K562 (cell line): ENCODE results near the gene CCL27. TPM values are rescaled to one million over a fixed set of nuclear protein-coding genes. Genes with fewer than 3 reads are reported as not detected.

Experiments used
- CTCF ChIP-seq, 3 experiments: IDR thresholded peaks in 2 of 3; conservative IDR thresholded peaks in 1 of 3; 2 replicates each; pipeline ENCODE4 v1.5.1; 2011 to 2012; ENCODE audit warnings: low read length in 3 of 3, mild to moderate bottlenecking in 3 of 3, control low read depth in 2 of 3, improper control_type of control experiment in 1 of 3, inconsistent platforms in 1 of 3, low read depth in 1 of 3, mixed read lengths in 1 of 3, moderate library complexity in 1 of 3; ENCODE audit not compliant: insufficient read depth in 2 of 3
- CTCFL ChIP-seq: IDR thresholded peaks from 2 replicates; pipeline ENCODE4 v1.6.1; 2011; ENCODE audit warnings: borderline replicate concordance, low read depth, mild to moderate bottlenecking, moderate library complexity, low read length; ENCODE audit not compliant: insufficient read depth, poor library complexity, severe bottlenecking
- E2F6 ChIP-seq, 2 experiments: IDR thresholded peaks; 2 replicates each; pipeline ENCODE4 v1.6.1; 2011; ENCODE audit warnings: borderline replicate concordance in 1 of 2, control low read depth in 1 of 2, low read depth in 1 of 2, low read length in 1 of 2, mild to moderate bottlenecking in 1 of 2, mixed read lengths in 1 of 2, moderate library complexity in 1 of 2; ENCODE audit not compliant: insufficient read depth in 1 of 2, insufficient read length in 1 of 2, poor library complexity in 1 of 2, severe bottlenecking in 1 of 2; ENCODE audit errors: extremely low read depth in 1 of 2
- ELF2 ChIP-seq: fragments of 250-450 bp; sonication (Bioruptor Pico); IDR thresholded peaks from 2 replicates; pipeline ENCODE4 v1.5.0; 2021; ENCODE audit warnings: mild to moderate bottlenecking
- IFI16 ChIP-seq: fragments of 250-450 bp; sonication (Bioruptor Pico); IDR thresholded peaks from 2 replicates; pipeline ENCODE4 v2.1.2; 2022; ENCODE audit warnings: mild to moderate bottlenecking, inconsistent platforms
- MTA3 ChIP-seq: fragments of 450-650 bp; formaldehyde crosslinking; IDR thresholded peaks from 2 replicates; pipeline ENCODE4 v1.6.1; 2017; ENCODE audit warnings: mild to moderate bottlenecking, borderline replicate concordance
- RAD21 ChIP-seq, 2 experiments: fragments of 250-450 bp in 1 of 2; fragments of 450-650 bp in 1 of 2; sonication (Bioruptor Pico) in 1 of 2; formaldehyde crosslinking in 1 of 2; IDR thresholded peaks in 1 of 2; conservative IDR thresholded peaks in 1 of 2; 2 replicates each; pipeline versions ENCODE4 v1.4.0 to v1.8.0; 2020 to 2022; ENCODE audit warnings: mild to moderate bottlenecking in 2 of 2, moderate library complexity in 1 of 2
- SP2 ChIP-seq: IDR thresholded peaks from 2 replicates; pipeline ENCODE4 v1.6.1; 2011; ENCODE audit warnings: mild to moderate bottlenecking, low read depth, low read length, moderate library complexity; ENCODE audit not compliant: poor library complexity, severe bottlenecking; ENCODE audit errors: extremely low read depth
- YY1 ChIP-seq, 3 experiments: IDR thresholded peaks; 2 replicates each; pipeline ENCODE4 v1.6.1; 2011; ENCODE audit warnings: low read length in 2 of 3, mild to moderate bottlenecking in 2 of 3, moderate library complexity in 2 of 3, borderline replicate concordance in 1 of 3, control low read depth in 1 of 3, low read depth in 1 of 3; ENCODE audit not compliant: insufficient read depth in 3 of 3, insufficient replicate concordance in 2 of 3, control insufficient read depth in 1 of 3, insufficient read length in 1 of 3; ENCODE audit errors: extremely low read depth in 1 of 3
- polyA plus RNA-seq, 8 experiments: library from polyadenylated mRNA; depleted of rRNA in 4 of 8; stranded (reverse) in 5 of 8; unstranded in 3 of 8; fragments of >200 nt; fragmentation: Nextera tagmentation in 2 of 8; fragmentation: Illumina TruSeq in 1 of 8; extraction: Ambion mirVana in 2 of 8; extraction: Trizol in 1 of 8; gene quantifications; 2 replicates each; pipeline versions ENCODE4 v1.2.1 to v1.2.3, GENCODE V29; 2011 to 2014; ENCODE audit warnings: inconsistent platforms in 1 of 8, missing spikeins in 1 of 8
- small RNA-seq: library from RNA; depleted of rRNA; stranded (forward); fragments of <200 nt; gene quantifications from one replicate; pipeline ENCODE3, GENCODE V24; 2014
- total RNA-seq, 7 experiments: library from RNA; depleted of rRNA in 6 of 7; stranded (reverse); fragments of >200 nt in 6 of 7; fragmentation: Illumina TruSeq in 2 of 7; extraction: Trizol in 2 of 7; gene quantifications; 2 replicates each; pipeline versions ENCODE4 v1.2.1 to v1.2.3, GENCODE V29; 2011 to 2021; ENCODE audit warnings: low replicate concordance in 1 of 7

Gene CCL27
- total and polyA plus RNA-seq, 9 of the 15 experiments (the other 6 are each of a cell fraction or from before 2014, with no cell fraction given): 0.10 to 0.53 (median 0.27) TPM; not detected in 5

- peak in 1 of 3 experiments; percentile 38 for TF ChIP-seq YY1 (IDR thresholded peaks at IDR 0.05; ENCODE audit: borderline replicate concordance in 1 of 3, control insufficient read depth in 1 of 3, extremely low read depth in 1 of 3, insufficient read depth in 3 of 3, insufficient read length in 1 of 3, insufficient replicate concordance in 2 of 3, low read depth in 1 of 3, low read length in 2 of 3)
- no peak for TF ChIP-seq SP2
- TF ChIP-seq RAD21 (CRISPR knock-in tag; conservative IDR thresholded peaks at IDR 0.05 in 1 of 2, IDR thresholded peaks at IDR 0.05 in 1 of 2): peak; percentile 22 to 55
- TF ChIP-seq ELF2 (CRISPR knock-in tag): no peak
- peak in 1 of 2 experiments; percentile 14 for TF ChIP-seq E2F6 (IDR thresholded peaks at IDR 0.05; ENCODE audit: borderline replicate concordance in 1 of 2, extremely low read depth in 1 of 2, insufficient read depth in 1 of 2, insufficient read length in 1 of 2, low read depth in 1 of 2, low read length in 1 of 2, poor library complexity in 1 of 2, severe bottlenecking in 1 of 2)
- peak; percentile 91 for TF ChIP-seq CTCFL
- 0 out of 2 replicates have a peak, but pooled peaks have one; percentile 21 for TF ChIP-seq MTA3
- TF ChIP-seq CTCF (IDR thresholded peaks at IDR 0.05 in 2 of 3, conservative IDR thresholded peaks at IDR 0.05 in 1 of 3; ENCODE audit: insufficient read depth in 2 of 3, low read depth in 1 of 3, low read length in 3 of 3): peak; percentile 70 to 75 (median 75)
- no peak for TF ChIP-seq IFI16 (CRISPR knock-in tag)
Observed at GRCh38 chr9:34612788-34613390, 49.6 kb downstream of the CCL27 start (continued).

Small RNA genes lying within 50 kb of the gene (small RNA-seq; reads per million reads assigned to genes)
- gene CCL27: not detected

Other genes with a start within 250 kb of the CCL27 start
Only the 7 nearest of the 12 such genes appear.
- gene DCTN3, start 42.2 kb downstream of the CCL27 start, total RNA-seq (2014; rRNA removed): 50.8 and 74.8 TPM in 2 replicates
- 30.8 and 31.3 TPM in 2 replicates for gene DCTN3, start 42.2 kb downstream of the CCL27 start, total RNA-seq (2014; rRNA removed; fragmentation: Illumina TruSeq; extraction: Trizol)
- gene DCTN3, start 42.2 kb downstream of the CCL27 start, total RNA-seq (2015; rRNA removed; fragmentation: Illumina TruSeq; extraction: Trizol): 37.2 and 38.2 TPM in 2 replicates
- gene DCTN3, start 42.2 kb downstream of the CCL27 start, total RNA-seq (2021): 51.0 and 53.4 TPM in 2 replicates
- 44.5 and 76.3 TPM in 2 replicates for gene DCTN3, start 42.2 kb downstream of the CCL27 start, polyA plus RNA-seq (2011; rRNA removed)
- 41.9 and 47.0 TPM in 2 replicates for gene DCTN3, start 42.2 kb downstream of the CCL27 start, polyA plus RNA-seq (2014; fragmentation: Illumina TruSeq; extraction: Trizol)
- 10 to 100 TPM; 11.0 to 26.2 TPM for gene DCTN3, start 42.2 kb downstream of the CCL27 start, polyA plus RNA-seq (2014; fragmentation: Nextera tagmentation; extraction: Ambion mirVana)
- 45.1 and 49.2 TPM in 2 replicates for gene DCTN3, start 42.2 kb downstream of the CCL27 start, polyA plus RNA-seq (2014; rRNA removed)
- gene ARID3C, start 33.6 kb downstream of the CCL27 start, total RNA-seq (2014; rRNA removed): not detected in 2 replicates
- not detected in 2 replicates for gene ARID3C, start 33.6 kb downstream of the CCL27 start, total RNA-seq (2014; rRNA removed; fragmentation: Illumina TruSeq; extraction: Trizol)
- not detected in 2 replicates for gene ARID3C, start 33.6 kb downstream of the CCL27 start, total RNA-seq (2015; rRNA removed; fragmentation: Illumina TruSeq; extraction: Trizol)
- not detected in 2 replicates for gene ARID3C, start 33.6 kb downstream of the CCL27 start, total RNA-seq (2021)
- gene ARID3C, start 33.6 kb downstream of the CCL27 start, polyA plus RNA-seq (2011; rRNA removed): not detected in 2 replicates
- not detected in 2 replicates for gene ARID3C, start 33.6 kb downstream of the CCL27 start, polyA plus RNA-seq (2014; fragmentation: Illumina TruSeq; extraction: Trizol)
- gene ARID3C, start 33.6 kb downstream of the CCL27 start, polyA plus RNA-seq (2014; fragmentation: Nextera tagmentation; extraction: Ambion mirVana): not detected
- gene ARID3C, start 33.6 kb downstream of the CCL27 start, polyA plus RNA-seq (2014; rRNA removed): not detected in 2 replicates
- gene SIGMAR1, start 24.9 kb downstream of the CCL27 start, total RNA-seq (2014; rRNA removed): 43.0 and 57.5 TPM in 2 replicates
- gene SIGMAR1, start 24.9 kb downstream of the CCL27 start, total RNA-seq (2014; rRNA removed; fragmentation: Illumina TruSeq; extraction: Trizol): 31.4 and 33.5 TPM in 2 replicates
- 29.9 and 31.2 TPM in 2 replicates for gene SIGMAR1, start 24.9 kb downstream of the CCL27 start, total RNA-seq (2015; rRNA removed; fragmentation: Illumina TruSeq; extraction: Trizol)
- gene SIGMAR1, start 24.9 kb downstream of the CCL27 start, total RNA-seq (2021): 50.4 and 55.8 TPM in 2 replicates
- 22.1 and 35.2 TPM in 2 replicates for gene SIGMAR1, start 24.9 kb downstream of the CCL27 start, polyA plus RNA-seq (2011; rRNA removed)
- 75.2 and 80.0 TPM in 2 replicates for gene SIGMAR1, start 24.9 kb downstream of the CCL27 start, polyA plus RNA-seq (2014; fragmentation: Illumina TruSeq; extraction: Trizol)
- gene SIGMAR1, start 24.9 kb downstream of the CCL27 start, polyA plus RNA-seq (2014; fragmentation: Nextera tagmentation; extraction: Ambion mirVana): 10 to 100 TPM in 1 of 2 experiments, 1 to 10 TPM in 1; 6.9 to 16.4 TPM
- gene SIGMAR1, start 24.9 kb downstream of the CCL27 start, polyA plus RNA-seq (2014; rRNA removed): 56.6 and 57.5 TPM in 2 replicates
- 15.6 and 16.6 TPM in 2 replicates for gene GALT, start 16.0 kb downstream of the CCL27 start, total RNA-seq (2014; rRNA removed)
- gene GALT, start 16.0 kb downstream of the CCL27 start, total RNA-seq (2014; rRNA removed; fragmentation: Illumina TruSeq; extraction: Trizol): 4.4 and 7.3 TPM in 2 replicates
- 10.5 and 11.8 TPM in 2 replicates for gene GALT, start 16.0 kb downstream of the CCL27 start, total RNA-seq (2015; rRNA removed; fragmentation: Illumina TruSeq; extraction: Trizol)
- 19.9 and 21.3 TPM in 2 replicates for gene GALT, start 16.0 kb downstream of the CCL27 start, total RNA-seq (2021)
- gene GALT, start 16.0 kb downstream of the CCL27 start, polyA plus RNA-seq (2011; rRNA removed): 12.7 and 22.5 TPM in 2 replicates
- gene GALT, start 16.0 kb downstream of the CCL27 start, polyA plus RNA-seq (2014; fragmentation: Illumina TruSeq; extraction: Trizol): 17.0 TPM in 2 replicates
- 10 to 100 TPM; 15.0 to 29.2 TPM for gene GALT, start 16.0 kb downstream of the CCL27 start, polyA plus RNA-seq (2014; fragmentation: Nextera tagmentation; extraction: Ambion mirVana)
- gene GALT, start 16.0 kb downstream of the CCL27 start, polyA plus RNA-seq (2014; rRNA removed): 21.1 and 21.6 TPM in 2 replicates
- 2.1 and 3.1 TPM in 2 replicates for gene IL11RA, start 10.5 kb downstream of the CCL27 start, total RNA-seq (2014; rRNA removed)
- gene IL11RA, start 10.5 kb downstream of the CCL27 start, total RNA-seq (2014; rRNA removed; fragmentation: Illumina TruSeq; extraction: Trizol): 1.7 and 2.0 TPM in 2 replicates
- 1.7 and 3.1 TPM in 2 replicates for gene IL11RA, start 10.5 kb downstream of the CCL27 start, total RNA-seq (2015; rRNA removed; fragmentation: Illumina TruSeq; extraction: Trizol)
- gene IL11RA, start 10.5 kb downstream of the CCL27 start, total RNA-seq (2021): 4.0 and 4.3 TPM in 2 replicates
- 4.3 and 5.6 TPM in 2 replicates for gene IL11RA, start 10.5 kb downstream of the CCL27 start, polyA plus RNA-seq (2011; rRNA removed)
- gene IL11RA, start 10.5 kb downstream of the CCL27 start, polyA plus RNA-seq (2014; fragmentation: Illumina TruSeq; extraction: Trizol): 2.5 and 2.8 TPM in 2 replicates
- gene IL11RA, start 10.5 kb downstream of the CCL27 start, polyA plus RNA-seq (2014; fragmentation: Nextera tagmentation; extraction: Ambion mirVana): under 1 TPM; 0.11 to 0.36 TPM
- 5.8 and 5.9 TPM in 2 replicates for gene IL11RA, start 10.5 kb downstream of the CCL27 start, polyA plus RNA-seq (2014; rRNA removed)
- gene CCL19, start 28.6 kb upstream of the CCL27 start, total RNA-seq (2014; rRNA removed): not detected in 2 replicates
- not detected in 2 replicates for gene CCL19, start 28.6 kb upstream of the CCL27 start, total RNA-seq (2014; rRNA removed; fragmentation: Illumina TruSeq; extraction: Trizol)
- not detected in 2 replicates for gene CCL19, start 28.6 kb upstream of the CCL27 start, total RNA-seq (2015; rRNA removed; fragmentation: Illumina TruSeq; extraction: Trizol)
- gene CCL19, start 28.6 kb upstream of the CCL27 start, total RNA-seq (2021): not detected in 2 replicates
- not detected in 2 replicates for gene CCL19, start 28.6 kb upstream of the CCL27 start, polyA plus RNA-seq (2011; rRNA removed)
- not detected in 2 replicates for gene CCL19, start 28.6 kb upstream of the CCL27 start, polyA plus RNA-seq (2014; fragmentation: Illumina TruSeq; extraction: Trizol)
- not detected for gene CCL19, start 28.6 kb upstream of the CCL27 start, polyA plus RNA-seq (2014; fragmentation: Nextera tagmentation; extraction: Ambion mirVana)
- not detected in 2 replicates for gene CCL19, start 28.6 kb upstream of the CCL27 start, polyA plus RNA-seq (2014; rRNA removed)
- not detected in 2 replicates for gene CCL21, start 47.5 kb upstream of the CCL27 start, total RNA-seq (2014; rRNA removed)
- not detected in 2 replicates for gene CCL21, start 47.5 kb upstream of the CCL27 start, total RNA-seq (2014; rRNA removed; fragmentation: Illumina TruSeq; extraction: Trizol)
- gene CCL21, start 47.5 kb upstream of the CCL27 start, total RNA-seq (2015; rRNA removed; fragmentation: Illumina TruSeq; extraction: Trizol): not detected in 2 replicates
- 0.34 TPM in 1 of 2 replicates, not detected in the other for gene CCL21, start 47.5 kb upstream of the CCL27 start, total RNA-seq (2021)
- gene CCL21, start 47.5 kb upstream of the CCL27 start, polyA plus RNA-seq (2011; rRNA removed): not detected in 2 replicates
- not detected in 2 replicates for gene CCL21, start 47.5 kb upstream of the CCL27 start, polyA plus RNA-seq (2014; fragmentation: Illumina TruSeq; extraction: Trizol)
- gene CCL21, start 47.5 kb upstream of the CCL27 start, polyA plus RNA-seq (2014; fragmentation: Nextera tagmentation; extraction: Ambion mirVana): not detected
- gene CCL21, start 47.5 kb upstream of the CCL27 start, polyA plus RNA-seq (2014; rRNA removed): not detected in 2 replicates